Suprapubic skin (tissue), 4 donors: ENCODE data around the gene HDAC2.

Experiments
- CTCF ChIP-seq, 2 donors: fragments of 200-600 bp in 1 of 2; fragments of 450-650 bp in 1 of 2; sonication (generic) in 1 of 2; IDR thresholded peaks; one replicate each; pipeline ENCODE4 v1.5.1; 2016 to 2019; ENCODE audit warnings: antibody characterized with exemption in 2 of 2, mild to moderate bottlenecking in 1 of 2, moderate library complexity in 1 of 2
- POLR2A ChIP-seq, 2 donors: fragments of 450-650 bp; IDR thresholded peaks; one replicate each; pipeline ENCODE4 v1.6.1; 2017; ENCODE audit warnings: antibody characterized with exemption in 2 of 2, mild to moderate bottlenecking in 2 of 2, moderate library complexity in 2 of 2
- POLR2AphosphoS5 ChIP-seq, 3 donors: sonication (generic); formaldehyde crosslinking; IDR thresholded peaks; one replicate each; pipeline ENCODE4 v1.6.1; 2017; ENCODE audit warnings: antibody characterized with exemption in 3 of 3

GRCh38 chr6:113903666-113904330 lies 67.2 kb downstream of the HDAC2 start:
- TF ChIP-seq POLR2A (IDR thresholded peaks at IDR 0.05) (no peak), CTCF (IDR thresholded peaks at IDR 0.05) (no peak), POLR2AphosphoS5 (IDR thresholded peaks at IDR 0.05) (no peak)
